ENCODE results near the gene ACOT11. TPM values are rescaled to one million over a fixed set of nuclear protein-coding genes. Genes with fewer than 3 reads are reported as not detected.

ACOT11 gene
- total RNA-seq, 4 donors from 2014 or later, result 6.9 to 19.1 (median 13.4) TPM

- WGBS, result 69% methylated on average over 8 of the region's 10 CpGs
- no peak for TF ChIP-seq POLR2AphosphoS5 (IDR thresholded peaks at IDR 0.05)
- no peak for TF ChIP-seq CTCF (IDR thresholded peaks at IDR 0.05)
- TF ChIP-seq EP300 (IDR thresholded peaks at IDR 0.05), result no peak
- no peak for TF ChIP-seq POLR2A (IDR thresholded peaks at IDR 0.05; ENCODE audit: low read depth)
- peaks cover 33 to 73% (median 68%) of the 10 kb centered on the region in 4 donors for H3K4me1 ChIP-seq
- DNase-seq (ENCODE audit: extremely low spot score), result no peak
- H3K4me3 ChIP-seq, result no peak overlapping the region
- no peaks in the 10 kb centered on the region for H3K9me3 ChIP-seq
- intact Hi-C loops (cut with DNase I), result loop anchor here (5.0 kb wide), 1 partner anchor 35 kb away; no protein-coding TSS in a partner anchor
- H3K27me3 ChIP-seq, result no peaks in the 10 kb centered on the region
- H3K27ac ChIP-seq (replicated peaks in 1 of 4), result peak overlapping the region; percentile 84 to 90 (median 88)
- no peaks in the 10 kb centered on the region for H3K36me3 ChIP-seq
These were observed 1.2 kb upstream of the ACOT11 start for GRCh38 chr1:54546651-54547401.

GRCh38 chr1:54548389-54549044, 489 bp downstream of the ACOT11 start:
- Histone ChIP-seq H3K4me1 (peaks cover 21 to 60% (median 53%) of the 10 kb centered on the region in 4 donors), H3K27me3 (no peaks in the 10 kb centered on the region), H3K36me3 (no peaks in the 10 kb centered on the region), H3K9me3 (no peaks in the 10 kb centered on the region), H3K27ac (replicated peaks in 1 of 4) (peak overlapping the region; percentile 84 to 90 (median 88)), H3K4me3 (peak overlapping the region; percentile 46 to 59 (median 53))
- DNase-seq (ENCODE audit: extremely low spot score), result no peak
- WGBS, result 22% methylated on average over 11 of the region's 13 CpGs
- TF ChIP-seq POLR2A (IDR thresholded peaks at IDR 0.05; ENCODE audit: low read depth) (no peak), POLR2AphosphoS5 (IDR thresholded peaks at IDR 0.05) (peak in 1 of 2 donors; percentile 29)
- intact Hi-C loops (cut with DNase I), result loop anchor here (5.0 kb wide), 1 partner anchor 34 kb away; no protein-coding TSS in a partner anchor

DNA sequence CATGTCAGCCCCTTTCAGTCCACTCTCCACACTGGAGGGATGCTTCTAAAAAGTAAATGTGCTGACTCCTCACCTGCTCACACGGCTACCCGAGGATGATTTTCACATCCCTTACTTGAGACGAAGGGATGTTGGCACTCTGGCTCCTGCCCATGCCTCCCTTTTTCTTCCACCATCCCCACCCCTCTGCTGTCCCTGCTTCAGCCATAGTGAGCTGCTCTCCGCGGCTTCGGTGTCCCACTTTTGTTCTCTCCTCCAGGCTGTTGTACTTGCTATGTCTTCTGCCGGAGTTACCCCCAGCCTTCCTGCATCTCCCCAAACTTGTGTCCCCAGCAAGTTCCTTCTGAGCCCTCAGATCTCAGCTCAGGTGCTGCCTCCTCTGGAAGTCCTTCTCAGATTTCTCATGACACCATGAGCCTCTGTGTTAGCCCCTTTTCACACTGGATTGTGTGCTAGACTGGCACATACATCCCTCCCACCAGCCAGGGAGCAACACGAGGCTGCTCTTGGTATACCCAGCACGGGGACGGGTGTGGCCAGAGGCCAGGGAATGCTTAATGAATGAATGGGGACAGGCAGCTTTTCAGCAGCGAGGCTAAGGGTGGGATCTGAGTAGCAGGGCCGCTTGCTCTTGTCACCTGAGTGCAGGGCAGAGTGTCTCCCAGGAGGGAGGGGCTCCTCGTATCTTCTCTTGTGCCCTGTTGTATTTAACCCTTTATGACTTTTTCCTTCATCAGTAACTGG, 1.3 kb downstream of the ACOT11 start:
- Histone ChIP-seq H3K27ac (replicated peaks in 1 of 4) (peak overlapping the region; percentile 84 to 90 (median 88)), H3K27me3 (no peaks in the 10 kb centered on the region), H3K4me1 (peaks cover 21 to 51% (median 50%) of the 10 kb centered on the region in 4 donors), H3K4me3 (peak overlapping the region; percentile 46 to 59 (median 53)), H3K9me3 (no peaks in the 10 kb centered on the region), H3K36me3 (no peaks in the 10 kb centered on the region)
- intact Hi-C loops (cut with DNase I), result loop anchor here (5.0 kb wide), 1 partner anchor 33 kb away; no protein-coding TSS in a partner anchor
- WGBS, result 32% methylated on average over 11 of the region's 13 CpGs
- DNase-seq (ENCODE audit: extremely low spot score), result no peak
- no peak for TF ChIP-seq CTCF (IDR thresholded peaks at IDR 0.05)
- TF ChIP-seq POLR2AphosphoS5 (IDR thresholded peaks at IDR 0.05), result peak; percentile 21 to 67

DNA sequence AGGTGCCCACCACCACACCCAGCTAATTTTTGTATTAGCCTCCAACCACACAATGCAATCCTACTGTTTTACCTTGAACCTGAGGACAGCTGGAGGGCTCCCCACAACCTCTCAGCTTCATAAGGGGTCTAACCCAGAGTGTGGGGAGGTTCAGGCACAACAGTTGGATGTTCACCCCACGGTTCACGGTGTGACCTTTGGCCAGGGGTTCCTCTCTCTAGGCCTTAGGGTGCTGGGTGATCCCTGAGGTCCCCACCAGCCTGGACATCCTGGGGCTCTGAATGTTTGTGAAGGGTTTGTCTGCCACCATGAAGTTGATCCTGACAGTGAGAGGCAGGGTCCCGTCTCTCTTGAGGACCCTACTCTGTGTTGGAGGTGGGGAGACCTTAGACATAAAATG, 3.9 kb downstream of the ACOT11 start:
- Histone ChIP-seq H3K36me3 (no peaks in the 10 kb centered on the region), H3K9me3 (peaks cover 0 to 3% (median 0%) of the 10 kb centered on the region in 4 donors), H3K27ac (replicated peaks in 1 of 4) (peak overlapping the region in 2 of 4 donors; percentile 9 to 35), H3K27me3 (no peaks in the 10 kb centered on the region), H3K4me1 (peaks cover 18 to 47% (median 43%) of the 10 kb centered on the region in 4 donors), H3K4me3 (no peak overlapping the region)
- WGBS, result 100% methylated on average over 1 of the region's 3 CpGs
- DNase-seq (ENCODE audit: extremely low spot score), result no peak
- intact Hi-C loops (cut with DNase I), result no loop called here
- TF ChIP-seq POLR2AphosphoS5 (IDR thresholded peaks at IDR 0.05) (no peak), POLR2A (IDR thresholded peaks at IDR 0.05; ENCODE audit: low read depth) (no peak), CTCF (IDR thresholded peaks at IDR 0.05) (no peak), EP300 (IDR thresholded peaks at IDR 0.05) (no peak)
